ENCODE results near the gene SRPK1. TPM values are rescaled to one million over a fixed set of nuclear protein-coding genes. Genes with fewer than 3 reads are reported as not detected.

Gene SRPK1
- 82.2 TPM for polyA plus RNA-seq (2013, experiment 1 of 4)
- polyA plus RNA-seq (2013, experiment 2 of 4) = 76.2 TPM
- 55.0 TPM for polyA plus RNA-seq (2013, experiment 3 of 4)
- 59.1 TPM for polyA plus RNA-seq (2013, experiment 4 of 4)

- WGBS, 2 experiments = 0% methylated on average over 68 of the region's 69 CpGs
Observed at GRCh38 chr6:35920793-35921732, at the start of gene SRPK1. Gene SRPK1 (minus strand): TSS chr6:35921098. CDS start chr6:35921056, 42 bp downstream.

GRCh38 chr6:35970181-35970580, 49.3 kb upstream of the SRPK1 start:
- 86 to 92% methylated on average over 4 of the region's 4 CpGs for WGBS, 2 experiments
- Histone ChIP-seq H3K9me3 (ENCODE audit: control insufficient read depth, low read length) (no peaks in the 10 kb centered on the region), H3K36me3 (ENCODE audit: control insufficient read depth, insufficient read depth, low read length) (no peaks in the 10 kb centered on the region), H3K4me1 (ENCODE audit: control insufficient read depth, insufficient read depth, low read length) (peaks cover 7% of the 10 kb centered on the region), H3K27me3 (ENCODE audit: control insufficient read depth, insufficient read depth, low read length, poor library complexity, severe bottlenecking) (no peaks in the 10 kb centered on the region), H3K27ac (ENCODE audit: insufficient read depth, low read depth, low read length, poor library complexity, severe bottlenecking) (no peak overlapping the region), H3K4me3 (ENCODE audit: insufficient read depth, low read depth, low read length) (no peak overlapping the region)

More at GRCh38 chr6:35920793-35921732, at the start of gene SRPK1:
- Histone ChIP-seq H3K4me3 (ENCODE audit: insufficient read depth, low read depth, low read length) (peak within 1 kb of the TSS; percentile 90), H3K27me3 (ENCODE audit: control insufficient read depth, insufficient read depth, low read length, poor library complexity, severe bottlenecking) (no peaks in the 10 kb centered on the region), H3K9me3 (ENCODE audit: control insufficient read depth, low read length) (no peaks in the 10 kb centered on the region), H3K4me1 (ENCODE audit: control insufficient read depth, insufficient read depth, low read length) (peaks cover 7% of the 10 kb centered on the region), H3K27ac (ENCODE audit: insufficient read depth, low read depth, low read length, poor library complexity, severe bottlenecking) (peak within 1 kb of the TSS; percentile 26), H3K36me3 (ENCODE audit: control insufficient read depth, insufficient read depth, low read length) (no peaks in the 10 kb centered on the region)

- no peaks in the 10 kb centered on the region for H3K9me3 ChIP-seq (ENCODE audit: control insufficient read depth, low read length)
- no peaks in the 10 kb centered on the region for H3K27me3 ChIP-seq (ENCODE audit: control insufficient read depth, insufficient read depth, low read length, poor library complexity, severe bottlenecking)
- H3K36me3 ChIP-seq (ENCODE audit: control insufficient read depth, insufficient read depth, low read length) = no peaks in the 10 kb centered on the region
- H3K27ac ChIP-seq (ENCODE audit: insufficient read depth, low read depth, low read length, poor library complexity, severe bottlenecking) = no peak overlapping the region
- H3K4me1 ChIP-seq (ENCODE audit: control insufficient read depth, insufficient read depth, low read length) = peaks cover 7% of the 10 kb centered on the region
- H3K4me3 ChIP-seq (ENCODE audit: insufficient read depth, low read depth, low read length) = no peak overlapping the region
Observed at GRCh38 chr6:35969646-35970045, 48.7 kb upstream of the SRPK1 start.

- Histone ChIP-seq H3K27ac (ENCODE audit: insufficient read depth, low read depth, low read length, poor library complexity, severe bottlenecking) (no peak overlapping the region), H3K4me3 (ENCODE audit: insufficient read depth, low read depth, low read length) (no peak overlapping the region), H3K36me3 (ENCODE audit: control insufficient read depth, insufficient read depth, low read length) (no peaks in the 10 kb centered on the region), H3K4me1 (ENCODE audit: control insufficient read depth, insufficient read depth, low read length) (peaks cover 7% of the 10 kb centered on the region), H3K27me3 (ENCODE audit: control insufficient read depth, insufficient read depth, low read length, poor library complexity, severe bottlenecking) (no peaks in the 10 kb centered on the region), H3K9me3 (ENCODE audit: control insufficient read depth, low read length) (no peaks in the 10 kb centered on the region)
- 94 to 97% methylated on average over 4 of the region's 4 CpGs for WGBS, 2 experiments
Observed at GRCh38 chr6:35968821-35969220, 47.9 kb upstream of the SRPK1 start.

GRCh38 chr6:35967076-35967774, 46.3 kb upstream of the SRPK1 start:
- Histone ChIP-seq H3K4me3 (ENCODE audit: insufficient read depth, low read depth, low read length) (no peak overlapping the region), H3K27ac (ENCODE audit: insufficient read depth, low read depth, low read length, poor library complexity, severe bottlenecking) (no peak overlapping the region), H3K4me1 (ENCODE audit: control insufficient read depth, insufficient read depth, low read length) (peaks cover under 1% of the 10 kb centered on the region), H3K27me3 (ENCODE audit: control insufficient read depth, insufficient read depth, low read length, poor library complexity, severe bottlenecking) (no peaks in the 10 kb centered on the region), H3K36me3 (ENCODE audit: control insufficient read depth, insufficient read depth, low read length) (no peaks in the 10 kb centered on the region), H3K9me3 (ENCODE audit: control insufficient read depth, low read length) (no peaks in the 10 kb centered on the region)
- 90 to 91% methylated on average over 3 to 4 of the region's 4 CpGs for WGBS, 2 experiments

GRCh38 chr6:35962779-35963560, 42.1 kb upstream of the SRPK1 start:
- no peak overlapping the region for H3K4me3 ChIP-seq (ENCODE audit: insufficient read depth, low read depth, low read length)
- no peaks in the 10 kb centered on the region for H3K4me1 ChIP-seq (ENCODE audit: control insufficient read depth, insufficient read depth, low read length)
- no peaks in the 10 kb centered on the region for H3K36me3 ChIP-seq (ENCODE audit: control insufficient read depth, insufficient read depth, low read length)
- H3K27me3 ChIP-seq (ENCODE audit: control insufficient read depth, insufficient read depth, low read length, poor library complexity, severe bottlenecking) = no peaks in the 10 kb centered on the region
- 91% methylated on average over 14 of the region's 14 CpGs for WGBS, 2 experiments
- no peaks in the 10 kb centered on the region for H3K9me3 ChIP-seq (ENCODE audit: control insufficient read depth, low read length)
- no peak overlapping the region for H3K27ac ChIP-seq (ENCODE audit: insufficient read depth, low read depth, low read length, poor library complexity, severe bottlenecking)

- H3K27ac ChIP-seq (ENCODE audit: insufficient read depth, low read depth, low read length, poor library complexity, severe bottlenecking) = no peak overlapping the region
- 83 to 90% methylated on average over 2 of the region's 2 CpGs for WGBS, 2 experiments
- no peaks in the 10 kb centered on the region for H3K4me1 ChIP-seq (ENCODE audit: control insufficient read depth, insufficient read depth, low read length)
- no peaks in the 10 kb centered on the region for H3K27me3 ChIP-seq (ENCODE audit: control insufficient read depth, insufficient read depth, low read length, poor library complexity, severe bottlenecking)
- no peaks in the 10 kb centered on the region for H3K36me3 ChIP-seq (ENCODE audit: control insufficient read depth, insufficient read depth, low read length)
- H3K9me3 ChIP-seq (ENCODE audit: control insufficient read depth, low read length) = no peaks in the 10 kb centered on the region
- H3K4me3 ChIP-seq (ENCODE audit: insufficient read depth, low read depth, low read length) = no peak overlapping the region
Observed at GRCh38 chr6:35960187-35960586, 39.3 kb upstream of the SRPK1 start.

GRCh38 chr6:35955970-35956369, 35.1 kb upstream of the SRPK1 start:
- H3K27ac ChIP-seq (ENCODE audit: insufficient read depth, low read depth, low read length, poor library complexity, severe bottlenecking) = no peak overlapping the region
- H3K9me3 ChIP-seq (ENCODE audit: control insufficient read depth, low read length) = no peaks in the 10 kb centered on the region
- no peaks in the 10 kb centered on the region for H3K36me3 ChIP-seq (ENCODE audit: control insufficient read depth, insufficient read depth, low read length)
- 86 to 88% methylated on average over 4 of the region's 4 CpGs for WGBS, 2 experiments
- no peak overlapping the region for H3K4me3 ChIP-seq (ENCODE audit: insufficient read depth, low read depth, low read length)
- H3K4me1 ChIP-seq (ENCODE audit: control insufficient read depth, insufficient read depth, low read length) = no peaks in the 10 kb centered on the region
- no peaks in the 10 kb centered on the region for H3K27me3 ChIP-seq (ENCODE audit: control insufficient read depth, insufficient read depth, low read length, poor library complexity, severe bottlenecking)

GRCh38 chr6:35955521-35955920, 34.6 kb upstream of the SRPK1 start:
- WGBS, 2 experiments = 85 to 90% methylated on average over 5 of the region's 5 CpGs

More at GRCh38 chr6:35955521-35955920, 34.6 kb upstream of the SRPK1 start:
- H3K27ac ChIP-seq (ENCODE audit: insufficient read depth, low read depth, low read length, poor library complexity, severe bottlenecking) = no peak overlapping the region
- no peak overlapping the region for H3K4me3 ChIP-seq (ENCODE audit: insufficient read depth, low read depth, low read length)
- H3K27me3 ChIP-seq (ENCODE audit: control insufficient read depth, insufficient read depth, low read length, poor library complexity, severe bottlenecking) = no peaks in the 10 kb centered on the region
- H3K4me1 ChIP-seq (ENCODE audit: control insufficient read depth, insufficient read depth, low read length) = no peaks in the 10 kb centered on the region
- H3K36me3 ChIP-seq (ENCODE audit: control insufficient read depth, insufficient read depth, low read length) = no peaks in the 10 kb centered on the region
- no peaks in the 10 kb centered on the region for H3K9me3 ChIP-seq (ENCODE audit: control insufficient read depth, low read length)
